ENCODE results near the gene SLC38A6. TPM values are rescaled to one million over a fixed set of nuclear protein-coding genes. Genes with fewer than 3 reads are reported as not detected.

The SLC38A6 gene
- polyA plus RNA-seq, 1 experiment: 11.7 TPM

DNA sequence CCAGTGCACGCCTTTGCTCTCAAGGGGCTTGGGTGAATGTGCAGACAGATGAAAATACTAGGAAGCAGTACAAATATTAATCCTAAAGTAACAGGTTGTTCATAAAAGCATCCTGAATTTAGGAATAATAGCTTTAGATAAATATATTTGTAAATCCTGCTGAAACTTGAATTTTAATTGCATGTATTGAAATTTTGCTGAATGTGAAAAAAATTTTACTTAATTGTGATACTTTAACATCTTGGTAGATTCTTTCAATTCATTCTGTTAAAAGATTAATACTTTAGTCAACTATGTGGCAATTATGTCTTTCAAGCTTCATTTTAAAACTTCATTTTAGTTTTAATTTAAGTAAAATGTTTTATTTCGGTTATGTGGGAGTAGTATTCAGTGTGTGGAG is 5.5 kb downstream of the SLC38A6 start:
- Histone ChIP-seq H3K27me3 (ENCODE audit: control insufficient read depth, insufficient read depth, low read length) (no peaks in the 10 kb centered on the region), H3K4me3 (ENCODE audit: low read depth, low read length) (no peak overlapping the region), H3K36me3 (ENCODE audit: control insufficient read depth, insufficient read depth, low read length) (peaks cover 10% of the 10 kb centered on the region)
- no peak for DNase-seq (ENCODE audit: low read depth)
- ChIA-PET POLR2A (no interaction called here), CTCF (interaction anchor here (1.4 kb wide), 1 partner anchor 39 kb away, joined by 4 read pairs; no protein-coding TSS in a partner anchor)
- TF ChIP-seq CTCF (IDR thresholded peaks at IDR 0.05; ENCODE audit: insufficient read depth, low read depth, low read length): no peak

- ChIA-PET POLR2A (no interaction called here), CTCF (interaction anchor here (0.8 kb wide), 1 partner anchor 11 kb away, joined by 3 read pairs; no protein-coding TSS in a partner anchor)
- no peak for TF ChIP-seq CTCF (IDR thresholded peaks at IDR 0.05; ENCODE audit: insufficient read depth, low read depth, low read length)
- peaks cover 13% of the 10 kb centered on the region for H3K36me3 ChIP-seq (ENCODE audit: control insufficient read depth, insufficient read depth, low read length)
- no peaks in the 10 kb centered on the region for H3K27me3 ChIP-seq (ENCODE audit: control insufficient read depth, insufficient read depth, low read length)
- DNase-seq (ENCODE audit: low read depth): peak; percentile 30
- H3K4me3 ChIP-seq (ENCODE audit: low read depth, low read length): no peak overlapping the region
Measured at GRCh38 chr14:60989599-60989998, 8.6 kb downstream of the SLC38A6 start.

GRCh38 chr14:60998617-60999016 is 17.6 kb downstream of the SLC38A6 start:
- CTCF ChIA-PET: interaction anchor here (0.6 kb wide), 2 partner anchors 18 to 336 kb away, joined by 3 to 5 read pairs; partner anchors contain the start of gene TRMT5
- Histone ChIP-seq H3K36me3 (ENCODE audit: control insufficient read depth, insufficient read depth, low read length) (peaks cover 4% of the 10 kb centered on the region; the same call in 1 of the 2 replicates), H3K27me3 (ENCODE audit: control insufficient read depth, insufficient read depth, low read length) (no peaks in the 10 kb centered on the region), H3K4me3 (ENCODE audit: low read depth, low read length) (no peak overlapping the region)
- no peak for TF ChIP-seq CTCF (IDR thresholded peaks at IDR 0.05; ENCODE audit: insufficient read depth, low read depth, low read length)
- POLR2A ChIA-PET: no interaction called here
- no peak for DNase-seq (ENCODE audit: low read depth)

GRCh38 chr14:60999536-60999935 is 18.5 kb downstream of the SLC38A6 start:
- no peak for DNase-seq (ENCODE audit: low read depth)
- Histone ChIP-seq H3K27me3 (ENCODE audit: control insufficient read depth, insufficient read depth, low read length) (no peaks in the 10 kb centered on the region), H3K36me3 (ENCODE audit: control insufficient read depth, insufficient read depth, low read length) (peaks cover 4% of the 10 kb centered on the region; the same call in 1 of the 2 replicates), H3K4me3 (ENCODE audit: low read depth, low read length) (no peak overlapping the region)
- TF ChIP-seq CTCF (IDR thresholded peaks at IDR 0.05; ENCODE audit: insufficient read depth, low read depth, low read length): no peak
- POLR2A ChIA-PET: no interaction called here
- CTCF ChIA-PET: no interaction called here

GRCh38 chr14:61003571-61003970 is 22.5 kb downstream of the SLC38A6 start:
- ChIA-PET POLR2A (interaction anchor here (0.6 kb wide), 1 partner anchor 285 kb away, joined by 4 read pairs; no protein-coding TSS in a partner anchor), CTCF (no interaction called here)
- Histone ChIP-seq H3K4me3 (ENCODE audit: low read depth, low read length) (no peak overlapping the region), H3K27me3 (ENCODE audit: control insufficient read depth, insufficient read depth, low read length) (no peaks in the 10 kb centered on the region), H3K36me3 (ENCODE audit: control insufficient read depth, insufficient read depth, low read length) (peaks cover under 1% of the 10 kb centered on the region; the same call in 1 of the 2 replicates)
- TF ChIP-seq CTCF (IDR thresholded peaks at IDR 0.05; ENCODE audit: insufficient read depth, low read depth, low read length): no peak
- DNase-seq (ENCODE audit: low read depth): no peak
